ENCODE data around the gene GABRD. TPM values are rescaled to one million over a fixed set of nuclear protein-coding genes. Genes with fewer than 3 reads are reported as not detected.

Gene GABRD
- total RNA-seq, 1 donor from 2014 or later = 0.41 TPM

- Histone ChIP-seq H3K4me1 (peaks cover 24% of the 10 kb centered on the region), H3K4me3 (no peak overlapping the region), H3K27ac (replicated peaks) (no peak overlapping the region), H3K36me3 (no peaks in the 10 kb centered on the region), H3K9me3 (replicated peaks) (no peaks in the 10 kb centered on the region), H3K27me3 (ENCODE audit: low read depth) (peaks cover 26% of the 10 kb centered on the region)
- TF ChIP-seq, protein P1, sequence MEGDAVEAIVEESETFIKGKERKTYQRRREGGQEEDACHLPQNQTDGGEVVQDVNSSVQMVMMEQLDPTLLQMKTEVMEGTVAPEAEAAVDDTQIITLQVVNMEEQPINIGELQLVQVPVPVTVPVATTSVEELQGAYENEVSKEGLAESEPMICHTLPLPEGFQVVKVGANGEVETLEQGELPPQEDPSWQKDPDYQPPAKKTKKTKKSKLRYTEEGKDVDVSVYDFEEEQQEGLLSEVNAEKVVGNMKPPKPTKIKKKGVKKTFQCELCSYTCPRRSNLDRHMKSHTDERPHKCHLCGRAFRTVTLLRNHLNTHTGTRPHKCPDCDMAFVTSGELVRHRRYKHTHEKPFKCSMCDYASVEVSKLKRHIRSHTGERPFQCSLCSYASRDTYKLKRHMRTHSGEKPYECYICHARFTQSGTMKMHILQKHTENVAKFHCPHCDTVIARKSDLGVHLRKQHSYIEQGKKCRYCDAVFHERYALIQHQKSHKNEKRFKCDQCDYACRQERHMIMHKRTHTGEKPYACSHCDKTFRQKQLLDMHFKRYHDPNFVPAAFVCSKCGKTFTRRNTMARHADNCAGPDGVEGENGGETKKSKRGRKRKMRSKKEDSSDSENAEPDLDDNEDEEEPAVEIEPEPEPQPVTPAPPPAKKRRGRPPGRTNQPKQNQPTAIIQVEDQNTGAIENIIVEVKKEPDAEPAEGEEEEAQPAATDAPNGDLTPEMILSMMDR (IDR thresholded peaks at IDR 0.05; ENCODE audit: borderline replicate concordance) = no peak
- DNase-seq = no peak
- intact Hi-C loops (cut with micrococcal nuclease) = no loop called here
Measured at GRCh38 chr1:2027961-2028583, 8.9 kb downstream of the GABRD start.

GRCh38 chr1:2028870-2029560 is 9.9 kb downstream of the GABRD start:
- no peaks in the 10 kb centered on the region for H3K9me3 ChIP-seq (replicated peaks)
- no peak overlapping the region for H3K27ac ChIP-seq (replicated peaks)
- DNase-seq = no peak
- H3K4me1 ChIP-seq = peaks cover 26% of the 10 kb centered on the region
- H3K4me3 ChIP-seq = no peak overlapping the region
- TF ChIP-seq, protein P1 (IDR thresholded peaks at IDR 0.05; ENCODE audit: borderline replicate concordance) = no peak
- H3K36me3 ChIP-seq = no peaks in the 10 kb centered on the region
- intact Hi-C loops (cut with micrococcal nuclease) = no loop called here
- peaks cover 17% of the 10 kb centered on the region for H3K27me3 ChIP-seq (ENCODE audit: low read depth)

- H3K27me3 ChIP-seq (ENCODE audit: low read depth) = peaks cover 11% of the 10 kb centered on the region
Measured at GRCh38 chr1:2029561-2029960, 10.4 kb downstream of the GABRD start.

DNA sequence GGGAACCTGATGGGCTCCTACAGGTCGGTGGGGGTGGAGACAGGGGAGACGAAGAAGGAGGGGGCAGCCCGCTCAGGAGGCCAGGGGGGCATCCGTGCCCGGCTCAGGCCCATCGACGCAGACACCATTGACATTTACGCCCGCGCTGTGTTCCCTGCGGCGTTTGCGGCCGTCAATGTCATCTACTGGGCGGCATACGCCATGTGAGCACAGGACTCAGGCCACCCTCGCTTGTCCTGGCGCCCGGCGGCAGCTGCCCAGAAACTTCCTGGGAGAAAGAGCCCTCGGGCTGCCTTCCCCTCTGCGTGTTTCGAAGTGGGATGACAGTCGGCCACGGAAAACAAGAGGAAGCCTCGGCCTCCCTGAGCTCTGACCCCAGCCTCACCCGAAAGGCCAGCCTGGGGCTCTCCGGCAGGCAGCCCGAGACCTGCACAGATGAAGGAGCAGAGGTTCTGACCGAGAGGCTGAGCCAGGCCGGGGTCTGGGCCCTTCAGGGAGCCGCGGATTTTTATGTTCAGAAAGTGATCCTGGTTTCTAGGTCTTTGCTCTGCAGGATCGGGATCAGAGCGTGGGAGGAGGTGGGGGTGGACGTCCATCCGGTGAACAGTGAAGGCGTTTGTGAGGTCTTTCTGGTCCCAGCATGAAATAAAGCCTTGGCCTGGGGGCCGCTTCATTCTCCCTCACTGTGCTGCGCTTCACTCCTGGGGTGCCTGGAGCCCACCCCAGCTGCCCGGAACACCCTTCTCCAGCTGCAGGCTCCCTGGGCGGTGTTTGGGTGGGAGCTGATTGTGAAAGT is 11.1 kb downstream of the GABRD start:
- Histone ChIP-seq H3K36me3 (no peaks in the 10 kb centered on the region), H3K4me1 (peaks cover 21% of the 10 kb centered on the region), H3K27ac (replicated peaks) (no peak overlapping the region), H3K27me3 (ENCODE audit: low read depth) (peaks cover 7% of the 10 kb centered on the region), H3K4me3 (no peak overlapping the region), H3K9me3 (replicated peaks) (no peaks in the 10 kb centered on the region)
- no peak for DNase-seq
- TF ChIP-seq, protein P1 (IDR thresholded peaks at IDR 0.05; ENCODE audit: borderline replicate concordance) = no peak
- intact Hi-C loops (cut with micrococcal nuclease) = no loop called here

More at GRCh38 chr1:2029561-2029960, 10.4 kb downstream of the GABRD start:
- Histone ChIP-seq H3K27ac (replicated peaks) (no peak overlapping the region), H3K4me1 (peaks cover 26% of the 10 kb centered on the region), H3K9me3 (replicated peaks) (no peaks in the 10 kb centered on the region), H3K4me3 (no peak overlapping the region), H3K36me3 (no peaks in the 10 kb centered on the region)
- intact Hi-C loops (cut with micrococcal nuclease) = no loop called here
- TF ChIP-seq, protein P1 (IDR thresholded peaks at IDR 0.05; ENCODE audit: borderline replicate concordance) = no peak
- no peak for DNase-seq

All from left ventricle myocardium inferior (tissue), 1 donor.